A549 (cell line): ENCODE measurements around the gene ZBTB16.

Experiments
- HOXA7 ChIP-seq: fragments of 250-450 bp; sonication (Bioruptor Pico); IDR thresholded peaks from 2 replicates; pipeline ENCODE4 v1.5.0; 2020; ENCODE audit warnings: mild to moderate bottlenecking, moderate library complexity
- JUNB ChIP-seq: fragments of >200 bp; sonication (Bioruptor Twin); formaldehyde crosslinking; IDR thresholded peaks from 2 replicates; pipeline ENCODE4 v1.6.1; 2016
- MAX ChIP-seq: IDR thresholded peaks from 2 replicates; pipeline ENCODE4 v1.6.1; 2012
- POLR2A ChIP-seq: IDR thresholded peaks from 2 replicates; pipeline ENCODE4 v1.6.1; 2012; ENCODE audit warnings: mild to moderate bottlenecking, low read length
- RAD21 ChIP-seq, 2 experiments: fragments of >200 bp in 1 of 2; sonication (Bioruptor Twin) in 1 of 2; formaldehyde crosslinking in 1 of 2; IDR thresholded peaks in 1 of 2; conservative IDR thresholded peaks in 1 of 2; 2 replicates in 1 of 2; 3 replicates in 1 of 2; pipeline ENCODE4 v1.6.1; 2012 to 2018; ENCODE audit warnings: inconsistent platforms in 1 of 2
- RFX5 ChIP-seq: fragments of 450-650 bp; IDR thresholded peaks from 2 replicates; pipeline ENCODE4 v1.7.1; 2014; ENCODE audit warnings: antibody characterized with exemption, mild to moderate bottlenecking, moderate library complexity
- SMC3 ChIP-seq: fragments of >200 bp; sonication (Bioruptor Twin); formaldehyde crosslinking; IDR thresholded peaks from 3 replicates; pipeline ENCODE4 v1.6.1; 2018; ENCODE audit warnings: inconsistent platforms
- ZNF302 ChIP-seq: fragments of 250-450 bp; sonication (Bioruptor Pico); IDR thresholded peaks from 2 replicates; pipeline ENCODE4 v1.9.0; 2021; ENCODE audit warnings: inconsistent platforms, mild to moderate bottlenecking, moderate library complexity
- TF ChIP-seq, protein P1 (sequence below): fragments of >200 bp; sonication (Bioruptor Twin); formaldehyde crosslinking; IDR thresholded peaks from 3 replicates; pipeline ENCODE4 v1.5.1; 2016
- TF ChIP-seq, protein P2 (sequence below): fragments of >200 bp; sonication (Bioruptor Twin); formaldehyde crosslinking; IDR thresholded peaks from 3 replicates; pipeline ENCODE4 v1.6.1; 2016

DNA sequence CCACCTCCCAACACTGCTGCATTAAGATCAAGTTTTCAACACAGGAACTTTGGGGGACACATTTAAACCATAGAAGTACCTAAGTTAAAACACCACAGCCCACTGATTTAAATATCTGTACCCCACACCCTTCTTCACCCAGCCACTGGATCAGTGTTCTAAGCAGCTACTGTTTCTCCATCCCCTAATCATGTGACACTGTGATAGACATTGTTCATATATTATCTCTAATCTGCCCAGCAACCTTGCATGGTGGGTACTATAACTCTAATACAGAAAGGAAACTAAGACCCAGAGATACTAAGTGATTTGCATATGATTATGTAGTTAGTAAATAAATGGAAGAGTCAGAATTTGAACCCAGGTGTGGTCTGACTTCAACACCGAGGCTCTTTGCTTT is 166.2 kb downstream of the ZBTB16 start:
- TF ChIP-seq, protein P1, sequence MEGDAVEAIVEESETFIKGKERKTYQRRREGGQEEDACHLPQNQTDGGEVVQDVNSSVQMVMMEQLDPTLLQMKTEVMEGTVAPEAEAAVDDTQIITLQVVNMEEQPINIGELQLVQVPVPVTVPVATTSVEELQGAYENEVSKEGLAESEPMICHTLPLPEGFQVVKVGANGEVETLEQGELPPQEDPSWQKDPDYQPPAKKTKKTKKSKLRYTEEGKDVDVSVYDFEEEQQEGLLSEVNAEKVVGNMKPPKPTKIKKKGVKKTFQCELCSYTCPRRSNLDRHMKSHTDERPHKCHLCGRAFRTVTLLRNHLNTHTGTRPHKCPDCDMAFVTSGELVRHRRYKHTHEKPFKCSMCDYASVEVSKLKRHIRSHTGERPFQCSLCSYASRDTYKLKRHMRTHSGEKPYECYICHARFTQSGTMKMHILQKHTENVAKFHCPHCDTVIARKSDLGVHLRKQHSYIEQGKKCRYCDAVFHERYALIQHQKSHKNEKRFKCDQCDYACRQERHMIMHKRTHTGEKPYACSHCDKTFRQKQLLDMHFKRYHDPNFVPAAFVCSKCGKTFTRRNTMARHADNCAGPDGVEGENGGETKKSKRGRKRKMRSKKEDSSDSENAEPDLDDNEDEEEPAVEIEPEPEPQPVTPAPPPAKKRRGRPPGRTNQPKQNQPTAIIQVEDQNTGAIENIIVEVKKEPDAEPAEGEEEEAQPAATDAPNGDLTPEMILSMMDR: no peak
- no peak for TF ChIP-seq SMC3
- no peak for TF ChIP-seq ZNF302 (CRISPR knock-in tag)
- no peak for TF ChIP-seq RAD21 (conservative IDR thresholded peaks at IDR 0.05 in 1 of 2, IDR thresholded peaks at IDR 0.05 in 1 of 2)
- no peak for TF ChIP-seq JUNB
- no peak for TF ChIP-seq POLR2A
- no peak for TF ChIP-seq HOXA7 (CRISPR knock-in tag)
- TF ChIP-seq, protein P2, sequence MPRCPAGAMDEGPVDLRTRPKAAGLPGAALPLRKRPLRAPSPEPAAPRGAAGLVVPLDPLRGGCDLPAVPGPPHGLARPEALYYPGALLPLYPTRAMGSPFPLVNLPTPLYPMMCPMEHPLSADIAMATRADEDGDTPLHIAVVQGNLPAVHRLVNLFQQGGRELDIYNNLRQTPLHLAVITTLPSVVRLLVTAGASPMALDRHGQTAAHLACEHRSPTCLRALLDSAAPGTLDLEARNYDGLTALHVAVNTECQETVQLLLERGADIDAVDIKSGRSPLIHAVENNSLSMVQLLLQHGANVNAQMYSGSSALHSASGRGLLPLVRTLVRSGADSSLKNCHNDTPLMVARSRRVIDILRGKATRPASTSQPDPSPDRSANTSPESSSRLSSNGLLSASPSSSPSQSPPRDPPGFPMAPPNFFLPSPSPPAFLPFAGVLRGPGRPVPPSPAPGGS: no peak
- no peak for TF ChIP-seq MAX
- no peak for TF ChIP-seq RFX5
